GM18858 (cell line): ENCODE results near the gene PGM5.
A peak's percentile ranks its signal among the peaks of the same experiment; 100 is the strongest.
"Not testable (repeated sequence)": the region's sequence is repeated elsewhere in the genome, so short reads cannot be mapped to it uniquely, and the experiment has no call there.

Source experiments
- ATAC-seq: cut with Tn5 transposase; IDR thresholded peaks from one replicate; pipeline ENCODE4 v1.9.1; 2021; ENCODE audit not compliant: unreplicated experiment

The PGM5 gene

GRCh38 chr9:68375789-68376188, 19.4 kb downstream of the PGM5 start:
- not testable (repeated sequence) for ATAC-seq

GRCh38 chr9:68377723-68378122, 21.3 kb downstream of the PGM5 start:
- peak; percentile 81 for ATAC-seq

DNA sequence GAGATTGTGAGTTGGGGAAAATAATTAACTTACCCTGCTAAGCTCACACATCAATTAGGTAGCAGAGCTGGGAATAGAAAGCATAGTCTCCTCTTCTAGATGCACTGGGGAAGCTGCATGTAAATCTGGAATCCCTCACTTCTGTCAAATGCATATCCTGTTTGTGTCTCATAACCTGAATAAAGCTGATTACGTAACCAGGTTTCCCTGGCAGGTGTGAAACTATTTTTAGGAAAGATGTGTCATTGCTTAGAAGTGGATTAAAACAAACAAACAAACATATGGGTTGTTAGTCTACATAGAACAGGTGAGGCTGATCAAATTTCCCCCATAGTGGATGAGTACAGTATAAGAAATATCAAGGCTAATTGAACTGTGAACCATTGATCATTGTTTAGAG, 27.5 kb downstream of the PGM5 start:
- not testable (repeated sequence) for ATAC-seq

DNA sequence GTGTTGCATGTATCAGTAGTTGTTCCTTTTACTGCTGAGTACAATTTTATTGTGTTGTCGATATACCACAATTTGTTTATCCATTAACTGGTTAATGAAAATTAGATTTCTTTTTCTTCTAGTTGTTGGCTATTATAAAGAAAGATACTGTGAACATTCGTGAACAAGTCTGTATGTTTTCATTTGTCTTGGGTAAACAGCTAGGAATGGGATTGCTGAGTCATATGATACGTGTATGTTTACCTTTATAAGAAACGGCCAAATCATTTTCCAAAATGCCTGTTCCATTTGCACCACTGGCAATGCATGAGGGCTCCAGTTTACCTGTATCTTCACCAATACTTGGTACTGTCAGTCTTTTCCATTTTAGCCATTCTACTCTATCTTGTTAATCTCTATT, 33.1 kb downstream of the PGM5 start:
- ATAC-seq: not testable (repeated sequence)

DNA sequence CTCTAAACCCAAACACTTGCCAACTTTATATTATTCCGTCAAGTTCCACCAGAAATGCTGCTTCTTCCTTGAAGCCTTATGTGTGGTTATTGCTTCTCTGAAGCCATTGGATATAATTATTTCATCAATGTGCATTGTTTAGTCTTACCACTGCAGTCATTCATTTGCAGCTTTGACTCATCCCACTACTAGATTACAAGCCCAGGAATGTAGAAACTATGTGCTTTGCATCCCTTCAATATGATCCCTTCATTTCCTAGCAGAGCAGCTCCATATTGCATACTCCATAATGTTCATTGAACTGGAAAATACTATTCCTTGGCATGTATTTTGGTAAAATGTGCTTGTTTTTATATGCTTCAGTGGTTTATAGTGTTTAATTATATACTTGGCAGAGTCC, 34.3 kb downstream of the PGM5 start:
- ATAC-seq: not testable (repeated sequence)

GRCh38 chr9:68396411-68397094, 40.1 kb downstream of the PGM5 start:
- not testable (repeated sequence) for ATAC-seq

DNA sequence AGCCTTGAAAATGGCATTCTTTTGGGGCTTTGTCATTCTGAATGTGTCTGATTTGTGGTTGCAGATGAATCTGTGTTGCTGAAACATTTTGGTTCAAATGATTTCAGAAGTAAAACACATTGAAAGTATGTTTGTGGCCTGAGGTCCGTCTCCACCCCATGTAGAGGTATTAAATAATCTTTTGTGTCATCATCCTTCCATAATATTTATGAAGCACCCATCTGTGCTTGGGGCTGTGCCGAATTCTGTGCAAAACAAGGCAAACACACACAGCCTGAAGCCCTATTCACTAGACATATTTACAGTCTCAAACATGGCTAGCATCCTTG, 40.6 kb downstream of the PGM5 start:
- not testable (repeated sequence) for ATAC-seq

- ATAC-seq: not testable (repeated sequence)
Measured at GRCh38 chr9:68397796-68398195, 41.4 kb downstream of the PGM5 start.

- not testable (repeated sequence) for ATAC-seq
Measured at GRCh38 chr9:68398324-68398723, 41.9 kb downstream of the PGM5 start.

- not testable (repeated sequence) for ATAC-seq
Measured at GRCh38 chr9:68404421-68405185, 48.2 kb downstream of the PGM5 start.

DNA sequence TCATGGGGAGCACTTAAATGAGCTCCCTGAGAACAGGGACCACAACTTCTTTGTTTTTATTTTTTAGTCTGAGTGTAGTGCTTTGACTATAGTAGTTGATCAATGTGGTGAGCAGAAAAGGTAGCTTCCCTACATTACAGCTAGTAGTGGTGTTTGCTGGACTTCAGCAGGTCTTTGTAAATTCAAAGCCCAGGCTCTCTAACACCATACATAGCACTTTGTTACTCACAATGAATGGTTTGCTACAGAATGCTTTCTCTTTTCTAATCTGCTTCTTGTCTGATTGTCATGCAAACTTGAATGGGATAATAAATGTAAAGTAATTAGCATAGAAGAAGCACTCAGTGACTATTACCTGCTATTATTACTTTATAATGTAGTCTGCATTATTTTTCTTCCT, 55.5 kb downstream of the PGM5 start:
- not testable (repeated sequence) for ATAC-seq

GRCh38 chr9:68412754-68413153, 56.3 kb downstream of the PGM5 start:
- ATAC-seq: not testable (repeated sequence)

DNA sequence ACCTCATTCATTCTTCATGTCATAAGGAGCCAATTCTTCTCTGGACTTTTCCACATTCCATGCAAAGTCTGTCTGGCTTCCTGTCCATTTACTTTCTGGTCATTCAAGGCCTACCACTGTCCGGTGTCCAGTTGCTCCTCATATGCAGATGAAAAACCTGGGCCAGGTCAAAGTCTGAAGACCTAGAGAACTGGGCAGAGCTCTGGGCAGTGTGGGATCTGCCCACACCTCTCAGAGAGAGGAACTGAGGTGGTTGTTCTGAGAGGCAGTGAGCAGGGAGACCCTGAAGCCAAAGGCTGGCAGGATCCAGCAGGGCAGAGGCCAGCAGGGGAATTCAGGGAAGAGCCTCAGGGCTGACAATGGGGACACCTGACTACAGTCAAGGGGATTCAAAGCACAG, 58.7 kb downstream of the PGM5 start:
- not testable (repeated sequence) for ATAC-seq

DNA sequence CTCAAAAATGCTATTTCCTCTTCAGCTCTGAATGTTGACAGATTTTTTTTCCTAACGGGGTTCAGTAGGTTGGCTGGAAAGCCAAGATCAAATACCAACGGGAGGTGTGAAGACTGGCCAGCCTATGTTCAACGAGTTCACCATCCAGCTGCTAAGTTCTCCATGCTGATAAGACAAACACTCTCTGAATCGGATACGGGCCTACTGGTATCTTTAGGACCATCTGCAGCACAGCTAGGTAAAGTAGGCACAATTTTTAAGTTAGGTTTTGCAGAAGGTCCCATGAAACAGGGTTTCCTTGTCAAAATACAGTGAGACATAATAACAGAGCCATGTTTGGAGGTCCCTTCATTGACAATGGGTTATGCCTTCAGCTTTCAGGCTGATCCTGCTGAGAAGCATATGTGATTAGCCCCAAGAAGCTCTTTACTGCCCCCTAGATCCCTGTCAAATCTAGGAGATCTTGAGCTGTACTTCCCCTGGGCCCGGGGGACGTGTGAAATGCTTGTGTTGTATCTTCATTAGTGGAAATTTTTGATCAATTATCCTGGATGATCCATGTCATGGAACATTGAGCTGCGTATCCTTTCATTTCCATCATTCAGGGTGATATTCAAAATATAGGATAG, 60.6 kb downstream of the PGM5 start:
- ATAC-seq: no peak

- no peak for ATAC-seq
Measured at GRCh38 chr9:68417762-68418161, 61.4 kb downstream of the PGM5 start.

GRCh38 chr9:68418259-68418845, 61.9 kb downstream of the PGM5 start:
- ATAC-seq: no peak

DNA sequence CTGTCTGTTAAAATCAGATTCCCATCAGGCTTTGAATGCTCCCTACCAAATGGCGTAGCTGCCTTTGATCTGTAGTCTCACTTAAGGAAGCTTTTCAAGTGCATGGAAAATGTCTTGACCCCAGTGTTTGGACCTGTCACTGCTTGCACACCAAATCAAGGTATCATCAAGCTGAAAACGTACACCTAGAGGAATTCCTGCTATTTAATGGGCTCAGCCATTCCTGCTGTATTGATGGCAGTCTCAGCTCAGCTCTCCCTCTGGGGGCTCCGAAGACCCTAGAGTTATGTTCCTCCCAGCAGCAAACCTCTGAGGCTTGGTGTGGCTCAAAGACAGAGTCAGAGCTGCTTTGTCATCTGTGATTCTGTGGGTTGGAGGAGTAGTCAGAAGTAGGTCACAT, 63.5 kb downstream of the PGM5 start:
- ATAC-seq: no peak

GRCh38 chr9:68426755-68427154, 70.3 kb downstream of the PGM5 start:
- ATAC-seq: no peak

- ATAC-seq: no peak
Measured at GRCh38 chr9:68427216-68427977, 71.0 kb downstream of the PGM5 start.

GRCh38 chr9:68428481-68428880, 72.1 kb downstream of the PGM5 start:
- ATAC-seq: no peak

DNA sequence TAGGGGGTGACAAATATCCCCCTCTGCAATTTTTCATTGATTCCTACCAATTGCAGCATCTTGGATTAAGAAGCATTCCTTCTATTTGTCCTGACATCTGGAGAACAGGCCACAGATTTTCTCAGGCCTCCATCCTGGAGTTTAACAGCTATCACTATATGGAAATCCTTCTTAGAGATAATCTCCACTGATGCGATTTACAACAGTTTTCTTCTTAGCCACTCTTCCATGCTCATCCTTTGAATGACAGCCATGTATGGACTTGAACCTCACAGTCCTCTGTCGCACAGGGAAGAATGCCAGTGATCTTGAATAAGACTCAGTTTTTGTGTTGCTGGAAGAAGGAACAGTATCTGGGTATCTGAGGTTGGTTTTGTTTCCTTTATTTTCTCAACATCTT, 73.2 kb downstream of the PGM5 start:
- ATAC-seq: no peak
